Glutamatergic neuron (in vitro differentiated cells): ENCODE data around the gene YIPF3. TPM values are rescaled to one million over a fixed set of nuclear protein-coding genes. Genes with fewer than 3 reads are reported as not detected.
A peak's percentile ranks its signal among the peaks of the same experiment; 100 is the strongest.

Experiments
- DNase-seq: peaks from one replicate; pipeline ENCODE4 v3.0.0; 2022
- H3K27ac Mint-ChIP-seq: one replicate; pipeline ENCODE4 v1.8.0; 2020; ENCODE audit warnings: mild to moderate bottlenecking, mixed read lengths, inconsistent platforms; ENCODE audit not compliant: unreplicated experiment
- H3K27me3 Mint-ChIP-seq: one replicate; pipeline ENCODE4 v1.8.0; 2020; ENCODE audit warnings: mild to moderate bottlenecking, moderate library complexity, mixed read lengths, inconsistent platforms; ENCODE audit not compliant: unreplicated experiment
- H3K36me3 Mint-ChIP-seq: one replicate; pipeline ENCODE4 v1.8.0; 2020; ENCODE audit warnings: mild to moderate bottlenecking, mixed read lengths, inconsistent platforms; ENCODE audit not compliant: unreplicated experiment
- H3K4me1 Mint-ChIP-seq: one replicate; pipeline ENCODE4 v1.8.0; 2020; ENCODE audit warnings: mild to moderate bottlenecking, low read depth, mixed read lengths, inconsistent platforms; ENCODE audit not compliant: unreplicated experiment
- H3K4me3 Mint-ChIP-seq: one replicate; pipeline ENCODE4 v1.8.0; 2020; ENCODE audit warnings: mild to moderate bottlenecking, mixed read lengths, inconsistent platforms; ENCODE audit not compliant: unreplicated experiment
- H3K9me3 Mint-ChIP-seq: one replicate; pipeline ENCODE4 v1.8.0; 2020; ENCODE audit warnings: mild to moderate bottlenecking, moderate library complexity, mixed read lengths, inconsistent platforms; ENCODE audit not compliant: unreplicated experiment
- total RNA-seq: library from RNA; stranded (reverse); fragmentation: NEBNext Ultra II Directional; extraction: Animal tissue kit (Norgen Biotek cat#: 25700); gene quantifications from one replicate; pipeline ENCODE4 v1.2.1, GENCODE V29; 2021; ENCODE audit not compliant: unreplicated experiment
- TF ChIP-seq, protein P1 (sequence below): fragments of 200-600 bp; sonication (generic); IDR thresholded peaks from one replicate; pipeline ENCODE4 v1.5.0; 2021; ENCODE audit not compliant: partially characterized antibody, unreplicated experiment

YIPF3 gene
- total RNA-seq, 1 donor from 2014 or later, result 198 TPM

DNA sequence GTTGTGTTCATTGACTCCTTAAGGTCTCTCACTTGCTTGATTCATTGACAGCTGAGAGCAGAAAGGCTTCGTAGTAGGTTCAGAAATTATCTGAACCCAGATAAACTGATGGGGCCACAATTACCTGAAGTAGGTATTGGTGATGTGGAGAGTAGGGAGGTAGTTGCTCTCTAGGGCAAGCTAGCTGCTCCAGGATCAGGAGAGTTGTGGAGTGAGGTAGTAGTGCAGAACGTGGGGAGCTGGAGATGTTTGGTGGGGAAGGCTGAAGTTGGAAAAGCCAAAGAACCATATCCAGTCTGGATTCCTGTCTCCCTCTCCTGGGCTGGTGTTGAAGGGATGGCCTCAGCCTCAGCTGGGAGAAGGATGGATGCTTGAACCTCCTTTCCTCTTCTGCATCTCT, 23.5 kb downstream of the YIPF3 start:
- Mint-ChIP-seq H3K4me3 (no peak overlapping the region), H3K4me1 (peaks cover 40% of the 10 kb centered on the region), H3K27ac (no peak overlapping the region), H3K27me3 (peaks cover 10% of the 10 kb centered on the region), H3K36me3 (peaks cover 4% of the 10 kb centered on the region), H3K9me3 (peaks cover 3% of the 10 kb centered on the region)
- DNase-seq, result no peak
- TF ChIP-seq, protein P1, sequence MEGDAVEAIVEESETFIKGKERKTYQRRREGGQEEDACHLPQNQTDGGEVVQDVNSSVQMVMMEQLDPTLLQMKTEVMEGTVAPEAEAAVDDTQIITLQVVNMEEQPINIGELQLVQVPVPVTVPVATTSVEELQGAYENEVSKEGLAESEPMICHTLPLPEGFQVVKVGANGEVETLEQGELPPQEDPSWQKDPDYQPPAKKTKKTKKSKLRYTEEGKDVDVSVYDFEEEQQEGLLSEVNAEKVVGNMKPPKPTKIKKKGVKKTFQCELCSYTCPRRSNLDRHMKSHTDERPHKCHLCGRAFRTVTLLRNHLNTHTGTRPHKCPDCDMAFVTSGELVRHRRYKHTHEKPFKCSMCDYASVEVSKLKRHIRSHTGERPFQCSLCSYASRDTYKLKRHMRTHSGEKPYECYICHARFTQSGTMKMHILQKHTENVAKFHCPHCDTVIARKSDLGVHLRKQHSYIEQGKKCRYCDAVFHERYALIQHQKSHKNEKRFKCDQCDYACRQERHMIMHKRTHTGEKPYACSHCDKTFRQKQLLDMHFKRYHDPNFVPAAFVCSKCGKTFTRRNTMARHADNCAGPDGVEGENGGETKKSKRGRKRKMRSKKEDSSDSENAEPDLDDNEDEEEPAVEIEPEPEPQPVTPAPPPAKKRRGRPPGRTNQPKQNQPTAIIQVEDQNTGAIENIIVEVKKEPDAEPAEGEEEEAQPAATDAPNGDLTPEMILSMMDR, result no peak

DNA sequence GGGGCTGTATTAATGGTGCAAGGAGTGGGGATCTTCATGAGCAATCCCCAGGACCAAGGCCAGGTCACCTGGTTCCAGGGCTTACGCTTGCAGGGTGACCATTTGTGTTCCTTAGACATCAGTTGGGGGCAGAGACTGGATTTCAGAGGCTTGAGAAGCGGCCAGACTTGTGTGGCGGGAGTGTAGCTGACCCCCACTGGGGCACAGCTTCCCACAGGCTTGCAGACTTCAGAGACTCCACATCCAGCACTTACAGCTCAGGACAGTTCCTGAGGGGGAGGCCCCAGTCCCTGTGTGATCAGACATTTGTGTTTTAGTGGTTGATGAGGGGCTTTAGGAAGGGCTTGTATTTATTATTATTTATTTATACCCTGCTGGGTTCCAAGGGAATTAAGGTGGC, 24.1 kb downstream of the YIPF3 start:
- no peak overlapping the region for H3K27ac Mint-ChIP-seq
- H3K27me3 Mint-ChIP-seq, result peaks cover 10% of the 10 kb centered on the region
- H3K9me3 Mint-ChIP-seq, result peaks cover 5% of the 10 kb centered on the region
- peaks cover 38% of the 10 kb centered on the region for H3K4me1 Mint-ChIP-seq
- TF ChIP-seq, protein P1, result no peak
- DNase-seq, result no peak
- H3K4me3 Mint-ChIP-seq, result no peak overlapping the region
- peaks cover 4% of the 10 kb centered on the region for H3K36me3 Mint-ChIP-seq

DNA sequence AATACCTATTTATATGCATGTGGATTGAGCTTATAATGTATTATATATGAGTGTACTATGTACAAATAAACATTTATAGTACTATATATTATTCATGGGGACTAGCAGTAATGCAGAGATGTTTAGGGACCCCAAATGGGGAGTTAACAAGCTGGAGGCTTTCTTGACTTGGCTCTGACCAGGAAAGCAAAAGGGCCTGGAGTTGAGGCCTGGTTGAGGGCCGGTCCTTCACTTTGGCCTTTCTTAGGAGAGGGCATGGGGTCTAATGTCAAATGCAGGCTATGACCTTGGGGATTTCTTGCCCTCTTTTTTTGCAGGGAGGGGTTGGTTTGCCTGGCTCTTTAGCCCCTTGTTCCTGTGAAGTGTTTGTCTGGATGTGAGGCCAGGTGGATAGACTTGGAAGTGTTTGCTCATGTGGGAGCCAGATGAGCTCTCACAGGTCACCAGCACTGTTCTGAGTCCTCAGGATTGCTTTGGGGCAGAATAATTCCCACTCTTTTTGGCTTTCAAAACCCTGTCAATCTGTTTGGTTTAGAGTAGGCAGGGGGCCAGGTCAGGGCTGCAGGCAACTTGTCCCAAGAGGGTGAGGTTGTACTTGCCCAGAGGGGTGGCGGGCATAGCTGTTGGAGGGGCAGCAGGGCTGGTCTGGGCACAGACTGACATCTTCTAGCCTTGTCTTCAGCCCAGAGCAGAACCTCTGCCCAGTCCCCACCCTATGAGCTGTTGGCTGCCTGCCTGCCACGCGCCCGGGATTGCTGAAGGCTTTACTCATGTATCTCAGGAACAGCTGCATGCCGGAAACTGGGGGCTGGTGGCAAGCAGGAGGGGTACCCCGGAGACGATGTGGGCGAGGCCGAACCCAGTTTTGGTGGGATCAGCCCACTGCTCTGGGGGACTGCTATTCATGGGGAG, 24.7 kb downstream of the YIPF3 start:
- Mint-ChIP-seq H3K4me3 (no peak overlapping the region), H3K36me3 (peaks cover 4% of the 10 kb centered on the region), H3K27ac (no peak overlapping the region), H3K4me1 (peaks cover 34% of the 10 kb centered on the region), H3K9me3 (peaks cover 5% of the 10 kb centered on the region), H3K27me3 (peaks cover 10% of the 10 kb centered on the region)
- TF ChIP-seq, protein P1, result no peak
- DNase-seq, result no peak

DNA sequence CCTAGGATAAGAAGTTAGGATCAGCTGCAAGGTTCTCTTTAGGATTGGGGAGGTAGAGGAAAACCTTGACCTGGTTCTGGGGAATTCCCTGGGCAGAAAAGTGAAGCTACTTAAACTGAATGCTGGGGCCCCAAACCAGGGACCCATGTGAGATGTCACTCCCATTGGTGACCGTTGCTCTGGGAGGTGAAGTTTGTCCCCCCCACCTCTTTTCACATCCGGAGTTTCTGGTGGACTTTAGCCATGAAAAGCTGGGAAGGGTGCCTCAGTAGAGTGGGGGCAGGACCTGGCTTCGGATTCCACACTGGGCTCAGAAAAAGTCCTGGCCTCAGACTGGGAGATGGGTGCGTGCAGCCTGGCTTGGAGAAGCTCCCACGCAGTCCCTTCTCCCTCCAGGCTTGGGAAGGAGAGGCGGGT, 26.2 kb downstream of the YIPF3 start:
- Mint-ChIP-seq H3K9me3 (peaks cover 5% of the 10 kb centered on the region), H3K27me3 (peaks cover 8% of the 10 kb centered on the region), H3K36me3 (peaks cover 4% of the 10 kb centered on the region), H3K4me1 (peaks cover 31% of the 10 kb centered on the region), H3K27ac (peak overlapping the region; percentile 94), H3K4me3 (peak overlapping the region; percentile 78)
- TF ChIP-seq, protein P1, result no peak
- DNase-seq, result no peak
